ENCODE measurements around the gene MAEA.

The MAEA gene

GRCh38 chr4:1307951-1308735, 18.5 kb downstream of the MAEA start:
- Histone ChIP-seq H3K9ac (ENCODE audit: insufficient read length, low read depth) (no peak overlapping the region), H3K36me3 (ENCODE audit: insufficient read depth, insufficient read length, low read length) (peaks cover 56% of the 10 kb centered on the region), H3K4me1 (ENCODE audit: insufficient read depth, insufficient read length) (peaks cover 11% of the 10 kb centered on the region), H3K4me3 (ENCODE audit: insufficient read length, low read depth) (no peak overlapping the region), H3K27me3 (ENCODE audit: insufficient read depth, insufficient read length) (no peaks in the 10 kb centered on the region), H3K9me3 (ENCODE audit: insufficient read depth, low read length) (no peaks in the 10 kb centered on the region)
- no peak for DNase-seq (ENCODE audit: low read depth, low spot score)
- TF ChIP-seq YY1 (IDR thresholded peaks at IDR 0.05; ENCODE audit: insufficient read depth, insufficient read length) (no peak), SUZ12 (IDR thresholded peaks at IDR 0.05; ENCODE audit: extremely low read depth, insufficient read depth, insufficient read length) (no peak), ZNF274 (IDR thresholded peaks at IDR 0.05; ENCODE audit: low read depth, low read length) (no peak)

- no peak for TF ChIP-seq SUZ12 (IDR thresholded peaks at IDR 0.05; ENCODE audit: extremely low read depth, insufficient read depth, insufficient read length)
- TF ChIP-seq ZNF274 (IDR thresholded peaks at IDR 0.05; ENCODE audit: low read depth, low read length): no peak
- TF ChIP-seq YY1 (IDR thresholded peaks at IDR 0.05; ENCODE audit: insufficient read depth, insufficient read length): no peak
- Histone ChIP-seq H3K9me3 (ENCODE audit: insufficient read depth, low read length) (no peaks in the 10 kb centered on the region), H3K4me1 (ENCODE audit: insufficient read depth, insufficient read length) (peaks cover 11% of the 10 kb centered on the region), H3K27me3 (ENCODE audit: insufficient read depth, insufficient read length) (no peaks in the 10 kb centered on the region), H3K9ac (ENCODE audit: insufficient read length, low read depth) (peak overlapping the region; percentile 80), H3K4me3 (ENCODE audit: insufficient read length, low read depth) (peak overlapping the region; percentile 33), H3K36me3 (ENCODE audit: insufficient read depth, insufficient read length, low read length) (peaks cover 60% of the 10 kb centered on the region)
- peak; percentile 86 for DNase-seq (ENCODE audit: low read depth, low spot score)
These were observed 19.7 kb downstream of the MAEA start for GRCh38 chr4:1309261-1310010.

GRCh38 chr4:1310031-1310795, 20.5 kb downstream of the MAEA start:
- Histone ChIP-seq H3K36me3 (ENCODE audit: insufficient read depth, insufficient read length, low read length) (peaks cover 65% of the 10 kb centered on the region), H3K9ac (ENCODE audit: insufficient read length, low read depth) (peak overlapping the region; percentile 80), H3K4me3 (ENCODE audit: insufficient read length, low read depth) (peak overlapping the region; percentile 33), H3K9me3 (ENCODE audit: insufficient read depth, low read length) (no peaks in the 10 kb centered on the region), H3K27me3 (ENCODE audit: insufficient read depth, insufficient read length) (no peaks in the 10 kb centered on the region), H3K4me1 (ENCODE audit: insufficient read depth, insufficient read length) (peaks cover 8% of the 10 kb centered on the region)
- TF ChIP-seq YY1 (IDR thresholded peaks at IDR 0.05; ENCODE audit: insufficient read depth, insufficient read length) (no peak), SUZ12 (IDR thresholded peaks at IDR 0.05; ENCODE audit: extremely low read depth, insufficient read depth, insufficient read length) (no peak), ZNF274 (IDR thresholded peaks at IDR 0.05; ENCODE audit: low read depth, low read length) (no peak)
- DNase-seq (ENCODE audit: low read depth, low spot score): no peak

- Histone ChIP-seq H3K27me3 (ENCODE audit: insufficient read depth, insufficient read length) (no peaks in the 10 kb centered on the region), H3K4me3 (ENCODE audit: insufficient read length, low read depth) (no peak overlapping the region), H3K9me3 (ENCODE audit: insufficient read depth, low read length) (no peaks in the 10 kb centered on the region), H3K36me3 (ENCODE audit: insufficient read depth, insufficient read length, low read length) (peaks cover 64% of the 10 kb centered on the region), H3K9ac (ENCODE audit: insufficient read length, low read depth) (no peak overlapping the region), H3K4me1 (ENCODE audit: insufficient read depth, insufficient read length) (peaks cover 8% of the 10 kb centered on the region)
- no peak for DNase-seq (ENCODE audit: low read depth, low spot score)
- TF ChIP-seq ZNF274 (IDR thresholded peaks at IDR 0.05; ENCODE audit: low read depth, low read length) (no peak), SUZ12 (IDR thresholded peaks at IDR 0.05; ENCODE audit: extremely low read depth, insufficient read depth, insufficient read length) (no peak), YY1 (IDR thresholded peaks at IDR 0.05; ENCODE audit: insufficient read depth, insufficient read length) (no peak)
These were observed 21.3 kb downstream of the MAEA start for GRCh38 chr4:1310796-1311631.

- no peaks in the 10 kb centered on the region for H3K27me3 ChIP-seq (ENCODE audit: insufficient read depth, insufficient read length)
- H3K9me3 ChIP-seq (ENCODE audit: insufficient read depth, low read length): no peaks in the 10 kb centered on the region
- no peak overlapping the region for H3K9ac ChIP-seq (ENCODE audit: insufficient read length, low read depth)
- H3K36me3 ChIP-seq (ENCODE audit: insufficient read depth, insufficient read length, low read length): peaks cover 69% of the 10 kb centered on the region
- TF ChIP-seq ZNF274 (IDR thresholded peaks at IDR 0.05; ENCODE audit: low read depth, low read length) (no peak), YY1 (IDR thresholded peaks at IDR 0.05; ENCODE audit: insufficient read depth, insufficient read length) (no peak), SUZ12 (IDR thresholded peaks at IDR 0.05; ENCODE audit: extremely low read depth, insufficient read depth, insufficient read length) (no peak)
- DNase-seq (ENCODE audit: low read depth, low spot score): no peak
- no peak overlapping the region for H3K4me3 ChIP-seq (ENCODE audit: insufficient read length, low read depth)
- H3K4me1 ChIP-seq (ENCODE audit: insufficient read depth, insufficient read length): peaks cover 8% of the 10 kb centered on the region
These were observed 23.3 kb downstream of the MAEA start for GRCh38 chr4:1312821-1313640.

- H3K4me1 ChIP-seq (ENCODE audit: insufficient read depth, insufficient read length): peaks cover 4% of the 10 kb centered on the region
- no peaks in the 10 kb centered on the region for H3K27me3 ChIP-seq (ENCODE audit: insufficient read depth, insufficient read length)
- peaks cover 81% of the 10 kb centered on the region for H3K36me3 ChIP-seq (ENCODE audit: insufficient read depth, insufficient read length, low read length)
- no peak for TF ChIP-seq YY1 (IDR thresholded peaks at IDR 0.05; ENCODE audit: insufficient read depth, insufficient read length)
- TF ChIP-seq SUZ12 (IDR thresholded peaks at IDR 0.05; ENCODE audit: extremely low read depth, insufficient read depth, insufficient read length): no peak
- TF ChIP-seq ZNF274 (IDR thresholded peaks at IDR 0.05; ENCODE audit: low read depth, low read length): no peak
- H3K9ac ChIP-seq (ENCODE audit: insufficient read length, low read depth): no peak overlapping the region
- H3K9me3 ChIP-seq (ENCODE audit: insufficient read depth, low read length): no peaks in the 10 kb centered on the region
- no peak for DNase-seq (ENCODE audit: low read depth, low spot score)
- no peak overlapping the region for H3K4me3 ChIP-seq (ENCODE audit: insufficient read length, low read depth)
These were observed 25.6 kb downstream of the MAEA start for GRCh38 chr4:1315306-1315705.
